RWPE2 (cell line): ENCODE measurements around the gene HABP4.

ENCODE experiments used
- ATAC-seq: fragments of 200-7000 bp; cut with Tn5 transposase; 3 replicates; pipeline ENCODE4 v1.9.1; 2021; ENCODE audit warnings: low read depth
- DNase-seq: peaks from one replicate; pipeline ENCODE4 v3.0.0-alpha.2; 2020; ENCODE audit warnings: low spot score
- H3K27ac ChIP-seq: fragments of 450-650 bp; 2 replicates; pipeline ENCODE4 v1.5.1; 2017; ENCODE audit warnings: mild to moderate bottlenecking; ENCODE audit not compliant: poor library complexity, severe bottlenecking
- H3K27me3 ChIP-seq: fragments of 250-450 bp; sonication (Bioruptor Pico); 2 replicates; pipeline ENCODE4 v1.5.1; 2021; ENCODE audit warnings: mild to moderate bottlenecking, moderate library complexity; ENCODE audit not compliant: insufficient read depth, poor library complexity, severe bottlenecking
- H3K36me3 ChIP-seq: fragments of 250-450 bp; sonication (Bioruptor Pico); 2 replicates; pipeline ENCODE4 v1.5.1; 2020; ENCODE audit warnings: low read depth, mild to moderate bottlenecking, moderate library complexity
- H3K4me1 ChIP-seq: fragments of 250-450 bp; sonication (Bioruptor Pico); 2 replicates; pipeline ENCODE4 v1.5.1; 2021; ENCODE audit warnings: mild to moderate bottlenecking, moderate library complexity; ENCODE audit not compliant: insufficient read depth, poor library complexity, severe bottlenecking
- H3K4me3 ChIP-seq: fragments of 250-450 bp; sonication (Bioruptor Pico); 2 replicates; pipeline ENCODE4 v1.5.1; 2021; ENCODE audit warnings: mild to moderate bottlenecking, moderate library complexity; ENCODE audit not compliant: severe bottlenecking
- H3K9me3 ChIP-seq: fragments of 250-450 bp; sonication (Bioruptor Pico); 2 replicates; pipeline ENCODE4 v1.5.1; 2021; ENCODE audit warnings: mild to moderate bottlenecking, moderate library complexity; ENCODE audit not compliant: severe bottlenecking
- TF ChIP-seq, protein P1 (sequence below): fragments of 450-650 bp; IDR thresholded peaks from one replicate; pipeline ENCODE4 v1.5.1; 2017; ENCODE audit warnings: mild to moderate bottlenecking, moderate library complexity; ENCODE audit not compliant: poor library complexity, severe bottlenecking

HABP4 gene

DNA sequence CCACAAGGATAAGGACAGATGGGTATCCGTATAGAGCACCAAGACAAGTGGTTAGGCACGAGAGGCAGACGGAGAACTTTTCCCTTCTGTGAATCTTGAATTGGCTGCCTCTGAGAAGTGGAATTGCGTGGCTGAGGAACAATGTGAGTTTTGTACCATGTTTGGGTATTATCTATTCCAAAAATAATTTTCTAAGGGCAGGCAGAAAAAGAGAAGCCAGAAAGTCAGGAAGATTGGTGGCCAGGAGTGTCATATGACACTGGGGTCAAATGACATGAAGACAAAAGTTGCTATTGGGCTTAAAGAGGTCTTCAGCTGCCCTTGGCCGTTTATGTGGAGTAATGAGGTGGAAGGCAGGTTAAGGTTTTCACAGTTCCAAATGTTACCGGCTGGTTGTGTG lies 14.5 kb downstream of the HABP4 start:
- ATAC-seq = no peak

DNA sequence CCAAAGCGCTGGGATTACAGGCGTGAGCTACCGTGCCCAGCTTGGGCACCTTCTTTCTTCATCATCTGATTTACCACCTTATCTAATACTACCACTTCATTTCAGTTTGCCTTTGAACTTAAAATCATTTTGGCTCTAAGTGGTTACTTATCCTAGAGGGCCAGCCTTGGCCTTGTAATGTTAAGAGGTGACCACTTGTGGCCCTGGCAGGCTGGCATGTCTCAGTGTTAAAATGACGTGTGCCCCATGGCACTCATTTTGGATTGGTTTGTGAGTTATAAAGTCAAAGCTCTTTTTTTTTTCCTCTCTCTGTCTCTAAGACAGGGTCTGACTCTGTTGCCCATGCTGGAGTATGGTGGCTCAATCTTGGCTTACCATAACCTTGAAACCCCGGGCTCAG lies 17.8 kb downstream of the HABP4 start:
- ATAC-seq = no peak
- H3K27ac ChIP-seq = no peak overlapping the region
- H3K36me3 ChIP-seq = peaks cover 36% of the 10 kb centered on the region
- DNase-seq = no peak
- H3K4me1 ChIP-seq = no peaks in the 10 kb centered on the region
- H3K4me3 ChIP-seq = no peak overlapping the region
- H3K27me3 ChIP-seq = no peaks in the 10 kb centered on the region
- TF ChIP-seq, protein P1, sequence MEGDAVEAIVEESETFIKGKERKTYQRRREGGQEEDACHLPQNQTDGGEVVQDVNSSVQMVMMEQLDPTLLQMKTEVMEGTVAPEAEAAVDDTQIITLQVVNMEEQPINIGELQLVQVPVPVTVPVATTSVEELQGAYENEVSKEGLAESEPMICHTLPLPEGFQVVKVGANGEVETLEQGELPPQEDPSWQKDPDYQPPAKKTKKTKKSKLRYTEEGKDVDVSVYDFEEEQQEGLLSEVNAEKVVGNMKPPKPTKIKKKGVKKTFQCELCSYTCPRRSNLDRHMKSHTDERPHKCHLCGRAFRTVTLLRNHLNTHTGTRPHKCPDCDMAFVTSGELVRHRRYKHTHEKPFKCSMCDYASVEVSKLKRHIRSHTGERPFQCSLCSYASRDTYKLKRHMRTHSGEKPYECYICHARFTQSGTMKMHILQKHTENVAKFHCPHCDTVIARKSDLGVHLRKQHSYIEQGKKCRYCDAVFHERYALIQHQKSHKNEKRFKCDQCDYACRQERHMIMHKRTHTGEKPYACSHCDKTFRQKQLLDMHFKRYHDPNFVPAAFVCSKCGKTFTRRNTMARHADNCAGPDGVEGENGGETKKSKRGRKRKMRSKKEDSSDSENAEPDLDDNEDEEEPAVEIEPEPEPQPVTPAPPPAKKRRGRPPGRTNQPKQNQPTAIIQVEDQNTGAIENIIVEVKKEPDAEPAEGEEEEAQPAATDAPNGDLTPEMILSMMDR = no peak
- no peaks in the 10 kb centered on the region for H3K9me3 ChIP-seq

More for the DNA sequence above, 14.5 kb downstream of the HABP4 start:
- DNase-seq = no peak
- no peaks in the 10 kb centered on the region for H3K4me1 ChIP-seq
- TF ChIP-seq, protein P1 = no peak
- H3K36me3 ChIP-seq = peaks cover 28% of the 10 kb centered on the region
- H3K27me3 ChIP-seq = no peaks in the 10 kb centered on the region
- H3K27ac ChIP-seq = no peak overlapping the region
- no peaks in the 10 kb centered on the region for H3K9me3 ChIP-seq
- H3K4me3 ChIP-seq = no peak overlapping the region

DNA sequence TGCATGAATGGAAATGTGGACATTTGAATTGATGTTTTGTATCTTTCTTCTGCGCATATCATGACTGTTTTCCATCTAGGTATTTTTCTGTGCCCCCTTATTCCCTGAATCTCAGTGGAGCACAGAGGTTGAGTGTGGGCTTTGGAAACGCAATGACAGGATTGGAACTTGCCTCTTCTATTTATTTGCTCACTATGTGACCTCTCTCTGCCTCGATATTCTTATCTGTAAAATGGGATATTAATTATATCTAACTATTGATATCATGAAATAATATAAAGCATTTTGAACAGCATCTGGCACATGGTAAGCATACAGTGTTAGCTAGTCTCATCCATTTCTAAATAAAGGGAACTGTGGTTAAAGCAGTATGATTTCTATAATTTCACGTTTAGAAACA lies 26.0 kb downstream of the HABP4 start:
- TF ChIP-seq, protein P1 = no peak
- Histone ChIP-seq H3K4me3 (no peak overlapping the region), H3K9me3 (no peaks in the 10 kb centered on the region), H3K27ac (no peak overlapping the region), H3K36me3 (peaks cover 37% of the 10 kb centered on the region), H3K4me1 (peaks cover 6% of the 10 kb centered on the region), H3K27me3 (no peaks in the 10 kb centered on the region)
- no peak for DNase-seq
- ATAC-seq = no peak

DNA sequence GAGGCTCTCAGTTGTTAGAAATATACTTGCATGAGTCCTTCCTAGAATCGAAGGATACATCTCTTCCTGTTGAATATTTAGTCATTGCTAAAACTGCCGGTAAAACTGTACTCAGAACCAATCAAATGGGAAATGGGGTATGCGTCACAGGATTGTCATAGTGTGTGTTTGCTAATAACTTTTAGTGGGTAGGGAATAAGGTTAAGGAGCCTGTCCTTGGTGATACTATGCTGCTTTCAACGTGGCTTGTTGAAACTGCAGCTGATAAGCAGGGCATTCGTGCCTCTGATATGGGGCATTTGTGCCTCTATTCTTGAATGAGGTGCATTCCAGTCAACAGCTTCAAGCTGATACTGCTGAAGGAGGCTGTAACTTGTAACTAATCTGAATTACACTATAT lies 26.6 kb downstream of the HABP4 start:
- peak; percentile 54; the same call in 1 of the 3 replicates for ATAC-seq

DNA sequence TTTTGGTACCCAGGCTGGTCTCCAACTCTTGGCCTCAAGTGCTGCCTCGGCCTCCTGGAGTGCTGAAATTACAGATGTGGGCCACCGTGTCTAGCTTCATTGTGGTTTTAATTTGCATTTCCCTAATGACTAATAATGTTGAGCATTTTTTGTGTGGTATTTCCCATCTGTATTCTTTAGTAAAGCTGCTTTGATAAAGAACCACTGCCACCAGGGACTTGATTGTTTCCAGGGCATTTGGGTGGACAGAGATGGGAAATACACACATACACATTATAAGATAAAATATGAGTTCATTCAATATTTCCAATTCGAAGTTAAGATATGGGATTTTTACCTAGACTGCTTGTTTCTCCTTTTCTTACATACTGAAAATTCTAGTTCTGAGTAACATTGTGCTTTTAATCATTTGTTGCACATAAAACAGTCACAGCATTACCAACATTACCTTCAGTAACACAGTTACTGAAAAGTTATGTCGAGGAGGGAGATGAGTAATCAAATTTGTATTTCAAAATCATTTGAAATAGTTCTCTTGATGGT lies 28.9 kb downstream of the HABP4 start:
- ATAC-seq (no peak), DNase-seq (no peak)
- H3K27ac ChIP-seq = no peak overlapping the region
- peaks cover 6% of the 10 kb centered on the region for H3K4me1 ChIP-seq
- H3K36me3 ChIP-seq = peaks cover 29% of the 10 kb centered on the region
- TF ChIP-seq, protein P1 = no peak
- no peak overlapping the region for H3K4me3 ChIP-seq
- no peaks in the 10 kb centered on the region for H3K9me3 ChIP-seq
- no peaks in the 10 kb centered on the region for H3K27me3 ChIP-seq

More for the DNA sequence above, 26.6 kb downstream of the HABP4 start:
- H3K4me1 ChIP-seq = peaks cover 6% of the 10 kb centered on the region
- TF ChIP-seq, protein P1 = no peak
- DNase-seq = no peak
- H3K27ac ChIP-seq = no peak overlapping the region
- H3K27me3 ChIP-seq = no peaks in the 10 kb centered on the region
- H3K9me3 ChIP-seq = no peaks in the 10 kb centered on the region
- H3K36me3 ChIP-seq = peaks cover 32% of the 10 kb centered on the region
- no peak overlapping the region for H3K4me3 ChIP-seq
